PFSK-1 (cell line): ENCODE measurements around the gene ACTN4.

Experiments used
- FOXP2 ChIP-seq: optimal IDR thresholded peaks from 2 replicates; pipeline ENCODE3; 2011; ENCODE audit warnings: borderline replicate concordance, control low read depth, inconsistent platforms; ENCODE audit not compliant: insufficient read depth; ENCODE audit errors: extremely low read length, extremely low read depth
- POLR2AphosphoS5 ChIP-seq: IDR thresholded peaks from 2 replicates; pipeline ENCODE4 v1.6.1; 2012; ENCODE audit warnings: low read depth, mild to moderate bottlenecking, control low read depth, low read length, moderate library complexity
- SIN3A ChIP-seq: IDR thresholded peaks from 2 replicates; pipeline ENCODE4 v1.6.1; 2012; ENCODE audit warnings: mild to moderate bottlenecking, low read length, moderate library complexity, borderline replicate concordance; ENCODE audit not compliant: insufficient read depth
- TAF1 ChIP-seq: IDR thresholded peaks from 2 replicates; pipeline ENCODE4 v1.6.1; 2012; ENCODE audit warnings: low read length, control low read depth, borderline replicate concordance; ENCODE audit not compliant: insufficient read depth
- TF ChIP-seq, protein P1 (sequence below), 2 experiments: IDR thresholded peaks; 2 replicates each; pipeline versions ENCODE4 v1.6.1 to v1.8.0; 2011 to 2012; ENCODE audit warnings: low read depth in 2 of 2, low read length in 2 of 2, control low read depth in 1 of 2, inconsistent platforms in 1 of 2, mild to moderate bottlenecking in 1 of 2, moderate library complexity in 1 of 2; ENCODE audit not compliant: insufficient read depth in 1 of 2

The ACTN4 gene

DNA sequence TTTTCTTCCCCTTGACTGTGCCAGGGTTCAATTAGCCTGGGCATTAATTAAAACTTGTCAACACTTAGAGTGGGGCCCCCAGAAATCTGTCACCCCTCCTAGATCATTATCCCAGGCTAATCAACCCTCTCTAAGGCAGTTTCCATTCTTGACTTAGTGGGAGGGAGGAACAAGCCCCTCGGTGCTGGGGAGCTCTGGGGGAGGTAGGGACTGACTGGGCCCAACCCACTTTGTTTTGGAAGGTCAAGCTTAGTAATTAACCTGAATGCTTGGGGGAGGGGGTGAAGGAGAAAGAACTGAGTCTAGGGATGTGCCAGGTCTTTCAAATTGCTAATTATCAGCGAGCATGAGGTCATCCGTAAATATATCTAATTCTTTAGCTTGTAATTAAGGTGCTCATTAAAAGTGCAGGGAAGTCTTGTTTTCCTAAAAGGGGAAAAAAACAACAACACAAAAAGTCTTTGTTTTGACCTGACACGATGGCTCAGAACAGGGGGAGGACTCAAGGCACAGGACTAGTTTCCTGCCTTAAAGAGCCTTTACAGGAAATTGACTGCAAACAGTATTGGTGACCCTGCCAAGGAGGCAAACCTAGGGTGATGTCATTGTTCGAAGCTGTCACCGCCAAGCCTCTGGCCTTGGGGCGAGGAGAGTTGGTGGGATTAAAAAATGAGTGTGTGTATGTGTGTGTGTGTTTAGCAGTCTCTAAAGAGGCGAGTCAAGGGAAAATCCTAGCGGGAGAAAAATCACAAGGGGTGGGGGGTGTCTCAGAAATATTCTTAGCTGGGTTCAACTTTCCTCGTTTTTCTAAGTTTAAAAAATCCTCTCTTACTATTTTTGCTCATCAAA is 19.4 kb downstream of the ACTN4 start:
- TF ChIP-seq, protein P1, sequence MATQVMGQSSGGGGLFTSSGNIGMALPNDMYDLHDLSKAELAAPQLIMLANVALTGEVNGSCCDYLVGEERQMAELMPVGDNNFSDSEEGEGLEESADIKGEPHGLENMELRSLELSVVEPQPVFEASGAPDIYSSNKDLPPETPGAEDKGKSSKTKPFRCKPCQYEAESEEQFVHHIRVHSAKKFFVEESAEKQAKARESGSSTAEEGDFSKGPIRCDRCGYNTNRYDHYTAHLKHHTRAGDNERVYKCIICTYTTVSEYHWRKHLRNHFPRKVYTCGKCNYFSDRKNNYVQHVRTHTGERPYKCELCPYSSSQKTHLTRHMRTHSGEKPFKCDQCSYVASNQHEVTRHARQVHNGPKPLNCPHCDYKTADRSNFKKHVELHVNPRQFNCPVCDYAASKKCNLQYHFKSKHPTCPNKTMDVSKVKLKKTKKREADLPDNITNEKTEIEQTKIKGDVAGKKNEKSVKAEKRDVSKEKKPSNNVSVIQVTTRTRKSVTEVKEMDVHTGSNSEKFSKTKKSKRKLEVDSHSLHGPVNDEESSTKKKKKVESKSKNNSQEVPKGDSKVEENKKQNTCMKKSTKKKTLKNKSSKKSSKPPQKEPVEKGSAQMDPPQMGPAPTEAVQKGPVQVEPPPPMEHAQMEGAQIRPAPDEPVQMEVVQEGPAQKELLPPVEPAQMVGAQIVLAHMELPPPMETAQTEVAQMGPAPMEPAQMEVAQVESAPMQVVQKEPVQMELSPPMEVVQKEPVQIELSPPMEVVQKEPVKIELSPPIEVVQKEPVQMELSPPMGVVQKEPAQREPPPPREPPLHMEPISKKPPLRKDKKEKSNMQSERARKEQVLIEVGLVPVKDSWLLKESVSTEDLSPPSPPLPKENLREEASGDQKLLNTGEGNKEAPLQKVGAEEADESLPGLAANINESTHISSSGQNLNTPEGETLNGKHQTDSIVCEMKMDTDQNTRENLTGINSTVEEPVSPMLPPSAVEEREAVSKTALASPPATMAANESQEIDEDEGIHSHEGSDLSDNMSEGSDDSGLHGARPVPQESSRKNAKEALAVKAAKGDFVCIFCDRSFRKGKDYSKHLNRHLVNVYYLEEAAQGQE (IDR thresholded peaks at IDR 0.05; ENCODE audit: insufficient read depth in 1 of 2, low read depth in 2 of 2, low read length in 2 of 2): no peak
- TF ChIP-seq FOXP2: no peak
- TF ChIP-seq POLR2AphosphoS5: no peak
- TF ChIP-seq TAF1: no peak
- TF ChIP-seq SIN3A: peak; percentile 44; the same call in 1 of the 2 replicates

DNA sequence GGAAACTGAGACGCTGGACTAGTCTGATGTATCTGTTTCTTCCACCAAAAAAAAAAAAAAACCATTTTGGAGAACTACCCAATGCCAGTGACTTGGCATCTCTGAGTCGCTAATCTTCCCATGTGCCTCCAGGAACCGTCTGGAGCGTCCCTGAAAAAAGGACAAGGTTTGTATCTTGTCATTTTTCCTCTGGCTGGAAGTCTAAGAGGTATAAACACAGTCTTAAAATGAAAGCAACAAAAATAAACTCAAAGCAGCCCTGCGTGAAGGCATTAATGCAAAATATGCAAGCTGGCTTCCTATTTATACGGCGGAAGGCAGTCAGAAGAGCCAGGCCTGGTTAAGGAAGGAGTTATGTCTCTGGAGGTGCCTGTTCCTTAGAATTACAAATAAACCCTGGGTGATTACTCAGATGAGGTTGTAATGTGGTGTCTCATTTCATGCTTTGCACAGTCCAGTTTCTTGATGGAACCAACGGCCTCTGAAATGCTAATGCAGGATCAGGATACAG is 20.3 kb downstream of the ACTN4 start:
- TF ChIP-seq TAF1 (no peak), SIN3A (peak; percentile 48; the same call in 1 of the 2 replicates)

DNA sequence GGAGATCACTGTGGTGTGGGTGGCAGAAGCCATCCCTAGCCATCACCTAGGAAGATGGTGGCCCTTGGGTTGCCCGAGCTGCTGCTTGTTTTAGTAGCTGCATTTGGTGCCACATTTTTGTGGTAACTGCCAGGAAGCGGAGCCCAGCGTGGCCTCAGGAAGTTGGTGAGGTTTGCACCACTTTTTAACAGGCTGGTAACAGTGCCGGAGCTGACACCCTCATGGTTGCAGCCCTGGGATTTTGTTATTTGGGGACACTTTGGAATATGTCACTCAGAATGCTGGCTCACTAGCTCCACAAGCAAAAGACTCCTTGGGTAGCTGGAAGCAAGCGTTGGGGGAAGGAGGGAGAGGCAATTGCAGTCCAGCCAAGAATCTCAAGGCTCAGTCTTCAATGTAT is 22.1 kb downstream of the ACTN4 start:
- no peak for TF ChIP-seq POLR2AphosphoS5
- no peak for TF ChIP-seq SIN3A
- no peak for TF ChIP-seq TAF1
- TF ChIP-seq FOXP2: no peak
- TF ChIP-seq, protein P1 (IDR thresholded peaks at IDR 0.05; ENCODE audit: insufficient read depth in 1 of 2, low read depth in 2 of 2, low read length in 2 of 2): no peak

DNA sequence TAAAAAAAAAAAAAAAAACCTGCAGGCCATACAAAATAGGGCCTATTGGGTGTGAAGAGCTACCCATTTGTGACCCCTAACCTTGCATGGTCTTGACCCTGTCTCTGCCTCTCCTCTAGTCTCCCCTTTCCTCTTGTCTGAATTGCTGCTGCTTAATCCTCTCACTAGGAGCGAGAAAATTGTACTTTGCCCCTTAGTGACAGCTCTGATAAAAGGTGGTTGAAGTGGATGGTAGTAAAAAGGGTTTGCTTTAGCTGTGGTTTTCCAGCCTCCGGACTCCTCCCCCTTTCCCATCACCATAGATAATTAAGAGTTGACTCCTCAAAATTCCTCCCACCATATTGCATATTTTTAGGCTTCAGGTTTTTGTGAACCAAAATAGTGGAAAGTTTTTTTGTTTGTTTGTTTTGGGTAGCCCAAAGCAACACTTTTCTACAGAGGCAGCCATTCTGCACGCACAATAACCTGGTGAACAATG is 23.5 kb downstream of the ACTN4 start:
- TF ChIP-seq, protein P1 (IDR thresholded peaks at IDR 0.05; ENCODE audit: insufficient read depth in 1 of 2, low read depth in 2 of 2, low read length in 2 of 2): no peak

DNA sequence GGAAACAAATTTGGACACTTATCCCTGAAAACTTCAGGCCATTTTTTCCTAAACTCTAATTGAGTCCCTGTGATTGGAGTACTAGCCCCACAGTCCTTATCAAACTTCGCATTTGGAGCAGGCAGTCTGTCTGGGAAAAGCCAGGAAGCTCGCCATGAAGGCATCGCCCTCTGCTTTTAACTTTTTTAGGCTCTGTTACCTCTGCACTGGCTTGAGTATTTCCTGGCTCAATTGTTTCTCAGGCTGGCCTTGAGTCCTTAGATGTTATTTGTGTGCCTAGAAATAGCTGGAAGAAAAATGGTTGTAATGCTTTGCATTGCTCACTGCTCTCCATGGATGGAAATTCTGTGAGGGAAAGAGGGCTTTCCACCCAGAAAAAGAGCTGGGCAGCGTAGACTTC is 24.2 kb downstream of the ACTN4 start:
- TF ChIP-seq TAF1: no peak
- TF ChIP-seq, protein P1 (IDR thresholded peaks at IDR 0.05; ENCODE audit: insufficient read depth in 1 of 2, low read depth in 2 of 2, low read length in 2 of 2): no peak
- TF ChIP-seq SIN3A: no peak
- no peak for TF ChIP-seq FOXP2
- no peak for TF ChIP-seq POLR2AphosphoS5
